Measurements from ENCODE around the gene SLC40A1. TPM values are rescaled to one million over a fixed set of nuclear protein-coding genes. Genes with fewer than 3 reads are reported as not detected.

SLC40A1 gene
- total and polyA plus RNA-seq, 2 of the 13 experiments (the other 11 are each of a cell fraction or from before 2014, with no cell fraction given), result 10.6 to 24.9 TPM

DNA sequence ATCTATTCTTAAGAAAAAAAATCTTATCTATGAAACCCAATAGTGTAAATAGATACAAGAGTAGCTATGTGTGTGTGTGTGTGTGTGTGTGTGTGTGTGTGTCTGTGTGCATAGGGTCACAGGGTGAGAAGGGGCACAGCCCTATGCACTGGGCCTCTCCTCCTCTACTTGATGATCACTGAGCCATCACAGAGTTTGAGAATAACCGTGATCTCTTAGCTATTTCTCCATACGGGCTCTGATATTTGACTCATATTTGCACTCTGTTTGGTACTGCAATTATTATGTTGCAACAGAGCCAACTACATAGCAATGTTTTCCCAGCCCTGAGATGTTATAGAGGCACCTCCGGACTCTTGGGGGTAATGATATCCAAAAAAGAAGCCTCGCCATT lies 28.8 kb upstream of the SLC40A1 start (continued):
- TF ChIP-seq PAF1 (CRISPR knock-in tag; IDR thresholded peaks at IDR 0.05) (no peak), JUND (CRISPR knock-in tag; IDR thresholded peaks at IDR 0.05) (no peak), RARA (CRISPR knock-in tag; IDR thresholded peaks at IDR 0.05) (0 out of 2 replicates have a peak, but pooled peaks have one; percentile 9), CEBPB (IDR thresholded peaks at IDR 0.05; ENCODE audit: borderline replicate concordance, low read depth, low read length) (peak; percentile 86), TEAD2 (CRISPR knock-in tag; IDR thresholded peaks at IDR 0.05) (no peak), EP300 (IDR thresholded peaks at IDR 0.05; ENCODE audit: low read depth in 2 of 2, low read length in 2 of 2) (peak in 1 of 2 experiments; percentile 29; a peak in 2 of 4 replicates), EP300 (CRISPR knock-in tag; IDR thresholded peaks at IDR 0.05; ENCODE audit: borderline replicate concordance) (no peak), PAX8 (CRISPR knock-in tag; IDR thresholded peaks at IDR 0.05; ENCODE audit: borderline replicate concordance) (no peak), ZKSCAN5 (CRISPR knock-in tag; IDR thresholded peaks at IDR 0.05) (no peak), HNF4A (CRISPR knock-in tag; IDR thresholded peaks at IDR 0.05) (0 out of 2 replicates have a peak, but pooled peaks have one; percentile 16), FOXA1 (IDR thresholded peaks at IDR 0.05) (no peak), FOXA1 (CRISPR knock-in tag; IDR thresholded peaks at IDR 0.05) (peak; percentile 18; the same call in 1 of the 2 replicates), FOXP1 (IDR thresholded peaks at IDR 0.05) (no peak), FOXP1 (CRISPR knock-in tag; IDR thresholded peaks at IDR 0.05) (peak; percentile 21; the same call in 1 of the 2 replicates), MXD4 (CRISPR knock-in tag; IDR thresholded peaks at IDR 0.05) (no peak), ZNF709 (CRISPR knock-in tag; IDR thresholded peaks at IDR 0.05) (no peak), NPAS2 (CRISPR knock-in tag; IDR thresholded peaks at IDR 0.05; ENCODE audit: borderline replicate concordance) (no peak)
- TF ChIP-seq, protein P1, sequence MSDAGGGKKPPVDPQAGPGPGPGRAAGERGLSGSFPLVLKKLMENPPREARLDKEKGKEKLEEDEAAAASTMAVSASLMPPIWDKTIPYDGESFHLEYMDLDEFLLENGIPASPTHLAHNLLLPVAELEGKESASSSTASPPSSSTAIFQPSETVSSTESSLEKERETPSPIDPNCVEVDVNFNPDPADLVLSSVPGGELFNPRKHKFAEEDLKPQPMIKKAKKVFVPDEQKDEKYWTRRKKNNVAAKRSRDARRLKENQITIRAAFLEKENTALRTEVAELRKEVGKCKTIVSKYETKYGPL (CRISPR knock-in tag; IDR thresholded peaks at IDR 0.05), result no peak
- TF ChIP-seq, protein P2, sequence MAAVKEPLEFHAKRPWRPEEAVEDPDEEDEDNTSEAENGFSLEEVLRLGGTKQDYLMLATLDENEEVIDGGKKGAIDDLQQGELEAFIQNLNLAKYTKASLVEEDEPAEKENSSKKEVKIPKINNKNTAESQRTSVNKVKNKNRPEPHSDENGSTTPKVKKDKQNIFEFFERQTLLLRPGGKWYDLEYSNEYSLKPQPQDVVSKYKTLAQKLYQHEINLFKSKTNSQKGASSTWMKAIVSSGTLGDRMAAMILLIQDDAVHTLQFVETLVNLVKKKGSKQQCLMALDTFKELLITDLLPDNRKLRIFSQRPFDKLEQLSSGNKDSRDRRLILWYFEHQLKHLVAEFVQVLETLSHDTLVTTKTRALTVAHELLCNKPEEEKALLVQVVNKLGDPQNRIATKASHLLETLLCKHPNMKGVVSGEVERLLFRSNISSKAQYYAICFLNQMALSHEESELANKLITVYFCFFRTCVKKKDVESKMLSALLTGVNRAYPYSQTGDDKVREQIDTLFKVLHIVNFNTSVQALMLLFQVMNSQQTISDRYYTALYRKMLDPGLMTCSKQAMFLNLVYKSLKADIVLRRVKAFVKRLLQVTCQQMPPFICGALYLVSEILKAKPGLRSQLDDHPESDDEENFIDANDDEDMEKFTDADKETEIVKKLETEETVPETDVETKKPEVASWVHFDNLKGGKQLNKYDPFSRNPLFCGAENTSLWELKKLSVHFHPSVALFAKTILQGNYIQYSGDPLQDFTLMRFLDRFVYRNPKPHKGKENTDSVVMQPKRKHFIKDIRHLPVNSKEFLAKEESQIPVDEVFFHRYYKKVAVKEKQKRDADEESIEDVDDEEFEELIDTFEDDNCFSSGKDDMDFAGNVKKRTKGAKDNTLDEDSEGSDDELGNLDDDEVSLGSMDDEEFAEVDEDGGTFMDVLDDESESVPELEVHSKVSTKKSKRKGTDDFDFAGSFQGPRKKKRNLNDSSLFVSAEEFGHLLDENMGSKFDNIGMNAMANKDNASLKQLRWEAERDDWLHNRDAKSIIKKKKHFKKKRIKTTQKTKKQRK (IDR thresholded peaks at IDR 0.05; ENCODE audit: low read length), result no peak
- TF ChIP-seq, protein P3, sequence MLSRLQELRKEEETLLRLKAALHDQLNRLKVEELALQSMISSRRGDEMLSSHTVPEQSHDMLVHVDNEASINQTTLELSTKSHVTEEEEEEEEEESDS (CRISPR knock-in tag; IDR thresholded peaks at IDR 0.05; ENCODE audit: borderline replicate concordance), result no peak
- TF ChIP-seq, protein P4, sequence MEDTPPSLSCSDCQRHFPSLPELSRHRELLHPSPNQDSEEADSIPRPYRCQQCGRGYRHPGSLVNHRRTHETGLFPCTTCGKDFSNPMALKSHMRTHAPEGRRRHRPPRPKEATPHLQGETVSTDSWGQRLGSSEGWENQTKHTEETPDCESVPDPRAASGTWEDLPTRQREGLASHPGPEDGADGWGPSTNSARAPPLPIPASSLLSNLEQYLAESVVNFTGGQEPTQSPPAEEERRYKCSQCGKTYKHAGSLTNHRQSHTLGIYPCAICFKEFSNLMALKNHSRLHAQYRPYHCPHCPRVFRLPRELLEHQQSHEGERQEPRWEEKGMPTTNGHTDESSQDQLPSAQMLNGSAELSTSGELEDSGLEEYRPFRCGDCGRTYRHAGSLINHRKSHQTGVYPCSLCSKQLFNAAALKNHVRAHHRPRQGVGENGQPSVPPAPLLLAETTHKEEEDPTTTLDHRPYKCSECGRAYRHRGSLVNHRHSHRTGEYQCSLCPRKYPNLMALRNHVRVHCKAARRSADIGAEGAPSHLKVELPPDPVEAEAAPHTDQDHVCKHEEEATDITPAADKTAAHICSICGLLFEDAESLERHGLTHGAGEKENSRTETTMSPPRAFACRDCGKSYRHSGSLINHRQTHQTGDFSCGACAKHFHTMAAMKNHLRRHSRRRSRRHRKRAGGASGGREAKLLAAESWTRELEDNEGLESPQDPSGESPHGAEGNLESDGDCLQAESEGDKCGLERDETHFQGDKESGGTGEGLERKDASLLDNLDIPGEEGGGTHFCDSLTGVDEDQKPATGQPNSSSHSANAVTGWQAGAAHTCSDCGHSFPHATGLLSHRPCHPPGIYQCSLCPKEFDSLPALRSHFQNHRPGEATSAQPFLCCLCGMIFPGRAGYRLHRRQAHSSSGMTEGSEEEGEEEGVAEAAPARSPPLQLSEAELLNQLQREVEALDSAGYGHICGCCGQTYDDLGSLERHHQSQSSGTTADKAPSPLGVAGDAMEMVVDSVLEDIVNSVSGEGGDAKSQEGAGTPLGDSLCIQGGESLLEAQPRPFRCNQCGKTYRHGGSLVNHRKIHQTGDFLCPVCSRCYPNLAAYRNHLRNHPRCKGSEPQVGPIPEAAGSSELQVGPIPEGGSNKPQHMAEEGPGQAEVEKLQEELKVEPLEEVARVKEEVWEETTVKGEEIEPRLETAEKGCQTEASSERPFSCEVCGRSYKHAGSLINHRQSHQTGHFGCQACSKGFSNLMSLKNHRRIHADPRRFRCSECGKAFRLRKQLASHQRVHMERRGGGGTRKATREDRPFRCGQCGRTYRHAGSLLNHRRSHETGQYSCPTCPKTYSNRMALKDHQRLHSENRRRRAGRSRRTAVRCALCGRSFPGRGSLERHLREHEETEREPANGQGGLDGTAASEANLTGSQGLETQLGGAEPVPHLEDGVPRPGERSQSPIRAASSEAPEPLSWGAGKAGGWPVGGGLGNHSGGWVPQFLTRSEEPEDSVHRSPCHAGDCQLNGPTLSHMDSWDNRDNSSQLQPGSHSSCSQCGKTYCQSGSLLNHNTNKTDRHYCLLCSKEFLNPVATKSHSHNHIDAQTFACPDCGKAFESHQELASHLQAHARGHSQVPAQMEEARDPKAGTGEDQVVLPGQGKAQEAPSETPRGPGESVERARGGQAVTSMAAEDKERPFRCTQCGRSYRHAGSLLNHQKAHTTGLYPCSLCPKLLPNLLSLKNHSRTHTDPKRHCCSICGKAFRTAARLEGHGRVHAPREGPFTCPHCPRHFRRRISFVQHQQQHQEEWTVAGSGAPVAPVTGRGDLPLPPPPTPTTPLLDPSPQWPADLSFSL (CRISPR knock-in tag; IDR thresholded peaks at IDR 0.05), result peak; percentile 84
